Esophagus squamous epithelium (tissue), 4 donors: Measurements from ENCODE around the gene GPR183.

Experiments
- POLR2A ChIP-seq, 4 donors: fragments of 450-650 bp; IDR thresholded peaks; one replicate each; pipeline ENCODE4 v1.6.1; 2017; ENCODE audit warnings: antibody characterized with exemption in 4 of 4, mild to moderate bottlenecking in 4 of 4, moderate library complexity in 3 of 4
- TF ChIP-seq, protein P1 (sequence below), 6 experiments: fragments of 450-650 bp in 4 of 6; fragments of 200-600 bp in 2 of 6; sonication (generic) in 2 of 6; IDR thresholded peaks; one replicate each; pipeline ENCODE4 v1.5.1; 2016 to 2019; ENCODE audit warnings: antibody characterized with exemption in 6 of 6, mild to moderate bottlenecking in 4 of 6, moderate library complexity in 4 of 6

- TF ChIP-seq, protein P1, sequence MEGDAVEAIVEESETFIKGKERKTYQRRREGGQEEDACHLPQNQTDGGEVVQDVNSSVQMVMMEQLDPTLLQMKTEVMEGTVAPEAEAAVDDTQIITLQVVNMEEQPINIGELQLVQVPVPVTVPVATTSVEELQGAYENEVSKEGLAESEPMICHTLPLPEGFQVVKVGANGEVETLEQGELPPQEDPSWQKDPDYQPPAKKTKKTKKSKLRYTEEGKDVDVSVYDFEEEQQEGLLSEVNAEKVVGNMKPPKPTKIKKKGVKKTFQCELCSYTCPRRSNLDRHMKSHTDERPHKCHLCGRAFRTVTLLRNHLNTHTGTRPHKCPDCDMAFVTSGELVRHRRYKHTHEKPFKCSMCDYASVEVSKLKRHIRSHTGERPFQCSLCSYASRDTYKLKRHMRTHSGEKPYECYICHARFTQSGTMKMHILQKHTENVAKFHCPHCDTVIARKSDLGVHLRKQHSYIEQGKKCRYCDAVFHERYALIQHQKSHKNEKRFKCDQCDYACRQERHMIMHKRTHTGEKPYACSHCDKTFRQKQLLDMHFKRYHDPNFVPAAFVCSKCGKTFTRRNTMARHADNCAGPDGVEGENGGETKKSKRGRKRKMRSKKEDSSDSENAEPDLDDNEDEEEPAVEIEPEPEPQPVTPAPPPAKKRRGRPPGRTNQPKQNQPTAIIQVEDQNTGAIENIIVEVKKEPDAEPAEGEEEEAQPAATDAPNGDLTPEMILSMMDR (IDR thresholded peaks at IDR 0.05), result no peak
- TF ChIP-seq POLR2A (IDR thresholded peaks at IDR 0.05), result no peak
Measured at GRCh38 chr13:99304541-99304940, 2.7 kb downstream of the GPR183 start.
